ENCODE results near the gene CCDC9.
A peak's percentile ranks its signal among the peaks of the same experiment; 100 is the strongest.
"Not testable (repeated sequence)": the region's sequence is repeated elsewhere in the genome, so short reads cannot be mapped to it uniquely, and the experiment has no call there.

Gene CCDC9

DNA sequence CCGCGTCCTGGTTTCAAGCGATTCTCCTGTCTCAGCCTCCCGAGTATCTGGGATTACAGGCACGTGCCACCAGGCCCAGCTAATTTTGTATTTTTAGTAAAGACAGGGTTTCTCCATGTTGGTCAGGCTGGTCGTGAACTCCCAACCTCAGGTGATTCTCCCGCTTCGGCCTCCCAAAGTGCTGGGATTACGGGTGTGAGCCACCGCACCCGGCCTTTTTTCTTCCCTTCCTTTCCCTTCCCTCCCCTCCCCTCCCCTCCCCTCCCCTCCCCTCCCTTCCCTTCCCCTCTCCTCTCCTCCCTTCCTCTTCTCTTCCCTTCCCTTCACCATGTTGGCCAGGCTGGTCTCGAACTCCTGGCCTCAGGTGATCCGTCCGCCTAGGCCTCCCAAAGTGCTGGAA, 44.5 kb downstream of the CCDC9 start:
- not testable (repeated sequence) for DNase-seq (ENCODE audit: low read depth in 2 of 2)

DNA sequence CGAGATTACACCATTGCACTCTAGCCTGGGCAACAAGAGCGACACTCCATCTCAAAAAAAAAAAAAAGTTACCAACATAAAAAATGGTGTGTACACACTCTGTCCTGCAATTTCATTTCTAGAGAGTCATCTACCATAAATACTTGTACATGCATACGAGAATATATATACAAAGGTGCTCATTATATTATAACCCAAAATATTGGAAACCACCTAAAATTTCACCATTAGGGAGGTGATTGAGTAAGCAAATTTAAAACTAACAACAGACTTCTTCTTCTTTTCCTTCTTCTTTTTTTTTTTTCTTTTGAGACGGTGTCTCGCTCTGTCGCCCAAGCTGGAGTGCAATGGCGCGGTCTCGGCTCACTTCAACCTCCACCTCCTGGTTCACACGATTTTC, 45.9 kb downstream of the CCDC9 start:
- no peak for DNase-seq (ENCODE audit: low read depth in 2 of 2)

DNA sequence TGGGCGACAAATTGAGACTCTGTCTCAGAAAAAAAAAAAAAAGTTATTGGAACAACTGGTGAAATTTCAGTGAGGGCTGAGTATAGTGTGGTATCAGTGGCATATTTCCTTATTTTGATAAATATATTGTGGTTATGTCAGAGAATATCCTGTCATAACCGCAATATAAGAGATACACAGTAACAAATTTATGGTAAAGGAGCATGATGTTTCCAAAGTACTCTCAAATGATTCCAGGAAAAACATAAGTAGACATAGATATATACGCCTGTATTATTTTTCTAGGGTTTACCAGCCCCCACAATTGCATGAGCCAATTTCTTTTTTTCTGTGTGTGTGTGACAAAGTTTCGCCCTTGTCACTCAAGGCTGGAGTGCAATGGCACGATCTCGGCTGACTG, 47.6 kb downstream of the CCDC9 start:
- DNase-seq (ENCODE audit: low read depth in 2 of 2), result no peak

DNA sequence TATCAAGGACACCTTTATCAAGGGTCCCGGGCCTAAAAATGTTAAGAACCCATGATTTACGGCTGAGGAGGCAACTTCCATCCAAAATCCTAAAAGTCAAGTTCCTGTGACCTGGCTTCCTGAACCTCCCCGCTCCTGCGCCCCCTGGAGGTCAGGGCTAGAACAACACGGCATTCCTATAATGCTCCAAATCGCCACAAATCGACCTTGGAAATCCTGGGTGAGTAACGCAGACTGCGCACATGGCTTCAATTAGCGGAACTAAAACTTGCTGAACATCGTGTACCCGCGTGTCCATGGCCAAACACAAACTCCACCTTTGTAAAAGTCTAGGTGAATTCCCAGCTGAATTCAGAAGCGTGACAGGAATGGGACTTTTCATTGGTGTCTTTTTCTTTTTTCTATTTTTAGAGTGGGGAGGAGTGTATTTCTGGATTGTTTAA, 49.0 kb downstream of the CCDC9 start:
- peak in 1 of 2 donors; percentile 27 for DNase-seq (ENCODE audit: low read depth in 2 of 2)

DNA sequence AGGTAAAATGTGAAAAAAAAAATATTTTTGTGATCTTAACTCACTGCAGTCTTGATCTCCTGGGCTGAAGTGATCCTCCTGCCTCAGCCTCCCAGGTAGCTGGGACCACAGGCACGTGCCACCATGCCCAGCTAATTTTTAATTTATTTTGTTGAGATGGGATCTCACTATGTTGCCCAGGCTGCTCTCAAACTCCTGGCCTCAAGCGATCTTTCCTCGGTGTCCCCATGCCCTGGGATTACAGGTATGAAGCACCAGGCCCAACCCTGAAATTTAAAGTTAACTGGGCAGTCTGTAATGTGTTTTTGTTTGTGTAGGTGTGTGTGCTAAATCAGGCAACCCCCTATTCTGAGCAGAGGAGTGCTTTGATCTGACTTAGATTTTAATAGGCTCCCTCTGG, 50.0 kb downstream of the CCDC9 start:
- DNase-seq (ENCODE audit: low read depth in 2 of 2), result no peak

DNA sequence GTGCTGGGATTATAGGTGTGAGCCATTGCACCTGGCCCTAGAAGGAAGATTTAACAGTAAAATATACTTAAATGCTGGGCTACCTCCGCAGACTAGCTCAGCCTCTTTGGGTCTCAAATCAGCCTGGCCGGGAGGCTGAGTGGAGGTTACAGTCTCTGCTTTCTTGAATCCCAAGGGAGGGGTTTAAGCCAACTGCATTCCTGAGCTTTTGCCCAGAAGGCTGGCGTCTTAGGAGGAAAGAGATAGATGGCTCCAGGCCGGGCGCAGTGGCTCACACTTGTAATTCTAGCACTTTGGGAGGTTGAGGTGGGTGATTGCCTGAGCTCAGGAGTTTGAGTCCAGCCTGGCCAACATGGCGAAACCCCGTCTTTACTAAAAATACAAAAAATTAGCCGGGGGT, 52.7 kb downstream of the CCDC9 start:
- no peak for DNase-seq (ENCODE audit: low read depth in 2 of 2)

DNA sequence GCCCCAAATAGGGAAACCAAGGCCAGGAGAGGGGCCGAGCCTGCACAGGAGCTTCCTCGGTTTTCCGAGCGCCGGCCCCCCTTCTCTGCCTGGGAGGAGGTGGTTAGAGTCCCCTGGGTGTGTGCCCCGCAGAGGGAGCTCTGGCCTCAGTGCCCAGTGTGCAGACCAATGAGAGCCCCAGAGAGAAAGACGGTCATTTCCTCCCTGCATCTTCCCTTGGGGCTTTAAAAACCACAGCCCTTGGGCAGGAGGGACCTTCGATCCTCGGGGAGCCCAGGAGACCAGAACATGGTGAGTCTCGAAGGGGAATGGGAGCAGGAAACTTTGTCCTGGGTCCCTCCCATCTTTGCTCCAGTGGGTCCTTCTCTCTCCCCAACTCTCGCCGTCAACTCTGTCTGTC, 53.3 kb downstream of the CCDC9 start, which contains the start of gene C5AR1:
C5AR1 (plus strand) TSS at position 254 of the 400 bp plus-strand sequence; CDS start at position 289, 35 bp downstream.
- no peak for DNase-seq (ENCODE audit: low read depth in 2 of 2)

DNA sequence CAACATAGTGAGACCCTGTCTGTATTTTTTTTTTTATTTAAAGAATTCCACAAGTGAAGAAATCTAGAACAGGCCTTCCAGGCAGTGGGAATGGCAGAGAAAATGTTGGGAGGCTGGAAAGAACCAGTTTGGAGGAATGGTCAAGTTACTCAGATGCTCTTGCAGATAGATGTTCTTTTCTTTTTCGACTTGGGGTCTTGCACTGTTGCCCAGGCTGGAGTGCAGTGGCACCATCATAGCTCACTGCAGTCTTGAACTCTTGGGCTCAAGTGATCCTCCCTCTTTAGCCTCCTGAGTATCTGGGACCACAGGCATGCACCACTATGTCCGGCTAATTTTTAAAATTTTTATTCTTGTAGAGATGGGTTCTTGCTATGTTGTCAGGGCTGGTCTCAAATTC, 54.0 kb downstream of the CCDC9 start:
- DNase-seq (ENCODE audit: low read depth in 2 of 2), result no peak

DNA sequence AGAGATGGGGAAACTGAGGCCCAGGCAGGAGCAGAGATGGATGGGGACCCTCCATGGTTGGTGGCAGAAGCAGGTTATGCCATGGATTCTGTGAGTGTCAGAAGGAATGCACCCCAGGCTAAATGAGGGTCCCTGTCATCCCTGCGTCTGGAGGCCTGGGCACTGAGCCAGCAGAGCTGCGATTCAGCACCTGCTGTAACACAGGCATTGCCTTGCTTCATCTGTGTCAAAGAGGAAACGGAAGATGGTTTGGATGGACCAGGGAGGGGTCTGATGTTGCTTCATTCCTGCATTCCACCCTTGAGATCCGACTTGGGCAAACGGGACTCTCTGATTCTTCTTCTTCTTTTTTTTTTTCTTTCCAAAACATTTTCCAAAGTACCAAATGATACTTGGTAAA, 54.5 kb downstream of the CCDC9 start:
- DNase-seq (ENCODE audit: low read depth in 2 of 2), result no peak

DNA sequence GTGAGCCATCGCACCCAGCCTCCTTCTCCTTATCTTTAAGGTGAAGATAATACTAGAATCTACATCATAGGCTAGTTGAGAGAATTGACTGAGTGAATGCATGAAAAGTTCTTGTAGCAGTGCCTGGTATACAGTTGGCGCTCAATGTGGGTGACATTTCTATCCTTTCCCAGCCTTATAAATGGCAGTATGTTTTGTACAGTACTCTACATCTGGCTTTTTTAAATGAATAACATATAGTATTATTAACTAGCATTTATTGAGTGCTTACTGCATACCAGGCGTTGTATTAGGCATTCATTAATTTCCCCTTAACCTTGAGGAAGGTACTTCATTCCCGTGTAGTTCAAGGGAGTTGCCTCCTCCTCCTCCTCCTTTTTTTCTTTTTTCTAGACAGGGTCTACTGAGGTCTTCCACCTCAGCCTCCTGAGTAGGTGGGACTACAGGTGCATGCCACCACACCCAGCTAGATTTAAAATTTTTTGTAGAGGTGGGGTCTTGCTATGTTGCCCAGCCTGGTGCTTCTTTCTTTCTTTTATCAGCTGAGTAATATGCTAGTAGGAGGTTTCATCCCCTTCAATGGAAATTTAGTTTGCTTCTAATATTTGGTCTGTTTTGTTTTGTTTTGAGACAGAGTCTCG, 56.2 kb downstream of the CCDC9 start:
- DNase-seq (ENCODE audit: low read depth in 2 of 2), result no peak

DNA sequence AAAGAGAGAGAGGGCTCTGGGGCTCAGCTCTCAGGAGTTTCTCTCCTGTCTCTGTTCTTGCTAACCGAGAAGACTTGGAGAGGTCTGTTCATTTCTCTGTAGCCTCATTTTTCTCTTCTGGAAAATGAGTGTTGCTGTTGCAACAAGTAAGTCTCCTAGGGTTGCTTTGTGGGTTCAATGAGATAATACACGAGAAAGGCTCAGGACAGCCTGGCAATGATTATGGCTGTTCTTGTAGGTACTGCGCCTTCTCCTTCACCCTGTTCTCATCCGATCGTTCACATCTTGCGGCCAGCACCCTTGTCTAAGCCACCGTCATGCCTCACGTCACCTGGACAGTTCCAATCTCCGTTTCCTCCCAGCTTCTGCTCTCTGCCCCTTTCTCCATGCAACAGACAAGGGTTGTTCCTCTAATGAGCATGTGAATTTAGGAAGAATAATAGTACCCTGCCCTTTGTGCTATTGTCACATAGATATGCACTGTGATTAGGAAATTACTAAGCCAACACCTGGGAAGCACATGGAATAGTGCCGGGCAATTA, 57.5 kb downstream of the CCDC9 start:
- no peak for DNase-seq (ENCODE audit: low read depth in 2 of 2)

DNA sequence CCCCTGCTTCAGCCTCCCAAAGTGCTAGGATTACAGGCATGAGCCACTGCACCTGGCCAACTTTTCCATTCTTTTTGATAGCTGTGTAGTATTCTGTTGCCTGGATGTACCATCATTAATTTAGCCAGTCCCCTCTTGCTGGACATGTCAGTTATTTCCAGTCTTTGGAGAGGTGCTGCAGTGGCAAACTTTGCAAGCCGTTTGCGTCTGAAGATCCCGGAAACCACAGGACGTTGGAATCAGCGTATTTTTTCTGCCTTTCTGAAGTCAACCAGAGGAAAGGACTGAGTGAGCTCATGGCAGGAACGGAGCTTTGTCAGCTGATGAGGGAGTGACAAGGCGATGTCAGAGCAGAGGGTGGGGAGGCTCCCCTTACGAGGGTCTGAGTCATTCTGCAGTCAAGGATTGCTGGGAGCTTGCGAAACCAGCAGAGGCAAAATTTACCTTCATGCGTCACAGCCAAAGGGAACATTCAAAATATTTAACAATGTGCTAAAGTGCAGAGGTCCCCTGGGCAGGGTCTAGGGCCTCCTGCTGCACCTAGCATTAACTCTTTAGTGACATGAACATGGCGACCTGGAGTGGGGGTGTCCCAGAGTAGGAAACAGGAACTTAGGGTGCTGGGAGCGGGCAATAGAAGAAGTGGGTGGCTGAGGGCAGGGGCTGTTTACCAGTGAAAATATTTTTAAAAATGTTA, 58.9 kb downstream of the CCDC9 start:
- no peak for DNase-seq (ENCODE audit: low read depth in 2 of 2)

DNA sequence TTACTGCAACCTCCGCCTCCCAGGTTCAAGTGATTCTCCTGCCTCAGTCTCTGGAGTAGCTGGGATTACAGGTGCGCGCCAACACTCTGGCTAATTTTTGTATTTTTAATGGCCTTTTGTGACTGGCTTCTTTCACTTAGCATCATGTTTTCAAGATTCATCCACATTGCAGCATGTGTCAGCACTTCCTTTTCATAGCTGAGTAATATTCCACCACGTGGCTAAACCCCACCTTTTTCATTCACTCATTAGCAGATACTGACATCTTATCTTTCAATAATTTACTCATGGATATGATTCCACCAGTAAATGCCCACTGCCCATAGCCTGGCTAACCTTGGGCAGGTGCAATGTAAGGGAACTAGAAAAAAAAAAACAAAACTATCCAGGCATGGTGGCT, 60.2 kb downstream of the CCDC9 start:
- DNase-seq (ENCODE audit: low read depth in 2 of 2), result no peak

DNA sequence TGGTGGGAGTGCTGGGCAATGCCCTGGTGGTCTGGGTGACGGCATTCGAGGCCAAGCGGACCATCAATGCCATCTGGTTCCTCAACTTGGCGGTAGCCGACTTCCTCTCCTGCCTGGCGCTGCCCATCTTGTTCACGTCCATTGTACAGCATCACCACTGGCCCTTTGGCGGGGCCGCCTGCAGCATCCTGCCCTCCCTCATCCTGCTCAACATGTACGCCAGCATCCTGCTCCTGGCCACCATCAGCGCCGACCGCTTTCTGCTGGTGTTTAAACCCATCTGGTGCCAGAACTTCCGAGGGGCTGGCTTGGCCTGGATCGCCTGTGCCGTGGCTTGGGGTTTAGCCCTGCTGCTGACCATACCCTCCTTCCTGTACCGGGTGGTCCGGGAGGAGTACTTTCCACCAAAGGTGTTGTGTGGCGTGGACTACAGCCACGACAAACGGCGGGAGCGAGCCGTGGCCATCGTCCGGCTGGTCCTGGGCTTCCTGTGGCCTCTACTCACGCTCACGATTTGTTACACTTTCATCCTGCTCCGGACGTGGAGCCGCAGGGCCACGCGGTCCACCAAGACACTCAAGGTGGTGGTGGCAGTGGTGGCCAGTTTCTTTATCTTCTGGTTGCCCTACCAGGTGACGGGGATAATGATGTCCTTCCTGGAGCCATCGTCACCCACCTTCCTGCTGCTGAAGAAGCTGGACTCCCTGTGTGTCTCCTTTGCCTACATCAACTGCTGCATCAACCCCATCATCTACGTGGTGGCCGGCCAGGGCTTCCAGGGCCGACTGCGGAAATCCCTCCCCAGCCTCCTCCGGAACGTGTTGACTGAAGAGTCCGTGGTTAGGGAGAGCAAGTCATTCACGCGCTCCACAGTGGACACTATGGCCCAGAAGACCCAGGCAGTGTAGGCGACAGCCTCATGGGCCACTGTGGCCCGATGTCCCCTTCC, 63.9 kb downstream of the CCDC9 start:
- DNase-seq (ENCODE audit: low read depth in 2 of 2), result no peak
